GM12891 (cell line): ENCODE data around the gene MSLN.

ENCODE experiments used
- POLR2A ChIP-seq: IDR thresholded peaks from 2 replicates; pipeline ENCODE4 v1.6.1; 2011; ENCODE audit warnings: low read depth, low read length, control low read depth
- POLR2AphosphoS5 ChIP-seq: IDR thresholded peaks from 2 replicates; pipeline ENCODE4 v1.6.1; 2011; ENCODE audit warnings: low read depth, low read length, control low read depth
- POU2F2 ChIP-seq: IDR thresholded peaks from 2 replicates; pipeline ENCODE4 v1.6.1; 2011; ENCODE audit warnings: low read depth, mild to moderate bottlenecking, control low read depth, low read length, moderate library complexity
- TAF1 ChIP-seq: IDR thresholded peaks from 2 replicates; pipeline ENCODE4 v1.6.1; 2011; ENCODE audit warnings: low read depth, low read length, control low read depth

DNA sequence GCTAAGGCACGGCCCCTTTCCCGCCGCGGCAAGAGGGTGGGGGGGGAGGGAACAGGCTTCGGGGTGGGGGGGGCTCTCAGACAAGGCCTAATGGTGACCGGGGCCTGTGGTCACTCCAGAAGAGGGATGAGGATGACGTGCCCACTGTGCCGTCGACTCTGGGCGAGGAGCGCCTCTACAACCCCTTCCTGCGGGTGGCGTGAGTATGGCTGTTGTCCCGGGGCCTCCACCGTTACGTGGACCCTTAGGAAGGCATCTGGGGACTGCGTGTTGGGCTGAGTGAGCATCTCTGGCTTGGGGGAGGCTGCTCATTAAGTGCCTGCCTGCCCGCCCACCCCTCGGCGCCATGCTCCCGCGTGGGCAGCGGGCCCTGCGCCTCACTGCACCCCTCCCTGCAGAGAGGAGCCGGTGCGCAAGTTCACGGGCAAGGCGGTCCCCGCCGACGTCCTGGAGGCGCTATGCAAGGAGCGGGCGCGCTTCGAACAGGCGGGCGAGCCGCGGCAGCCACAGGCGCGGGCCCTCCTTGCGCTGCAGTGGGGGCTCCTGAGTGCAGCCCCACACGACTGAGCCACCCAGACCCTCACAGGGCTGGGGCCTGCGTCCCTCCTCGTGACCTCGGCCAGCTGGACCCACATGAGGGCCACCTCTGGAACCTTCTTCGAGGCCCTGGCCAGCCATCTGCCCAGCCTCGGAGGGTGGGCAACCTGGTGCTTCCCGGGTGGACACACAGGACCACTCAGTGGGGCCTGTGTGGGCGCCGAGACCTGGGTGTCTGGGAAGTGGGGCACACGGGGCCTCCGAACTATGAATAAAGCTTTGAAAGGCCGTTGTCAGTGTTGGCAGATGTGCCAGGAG lies 31.4 kb upstream of the MSLN start:
- TF ChIP-seq POLR2A (no peak), TAF1 (no peak), POU2F2 (no peak), POLR2AphosphoS5 (no peak)
